Thyroid gland (tissue), 4 donors: ENCODE results near the gene MYEOV. TPM values are rescaled to one million over a fixed set of nuclear protein-coding genes. Genes with fewer than 3 reads are reported as not detected.

Experiments
- DNase-seq, 2 donors: peaks; one replicate each; pipeline ENCODE4 v3.0.0-alpha.2; 2019
- H3K27ac ChIP-seq, 3 donors: fragments of 200-600 bp; sonication (generic); 1 replicate in 2 of 3; 2 replicates in 1 of 3; pipeline ENCODE4 v1.5.1; 2016 to 2019; ENCODE audit warnings: mild to moderate bottlenecking in 1 of 3, moderate library complexity in 1 of 3
- H3K27me3 ChIP-seq: fragments of 200-600 bp; sonication (generic); one replicate; pipeline ENCODE4 v1.5.1; 2019
- H3K36me3 ChIP-seq, 2 donors: fragments of 200-600 bp; sonication (generic); one replicate each; pipeline ENCODE4 v1.5.1; 2016 to 2019
- H3K4me1 ChIP-seq, 2 donors: fragments of 200-600 bp; sonication (generic); one replicate each; pipeline ENCODE4 v1.5.1; 2017 to 2019
- H3K4me3 ChIP-seq, 3 donors: fragments of 200-600 bp; sonication (generic); replicated peaks in 1 of 3; 1 replicate in 2 of 3; 2 replicates in 1 of 3; pipeline ENCODE4 v1.5.1; 2016; ENCODE audit warnings: mild to moderate bottlenecking in 1 of 3
- H3K9me3 ChIP-seq: fragments of 200-600 bp; sonication (generic); one replicate; pipeline ENCODE4 v1.5.1; 2017
- CTCF ChIP-seq, 6 experiments: fragments of 200-600 bp in 3 of 6; fragments of 450-650 bp in 3 of 6; sonication (generic) in 3 of 6; IDR thresholded peaks; one replicate each; pipeline ENCODE4 v1.5.1; 2016 to 2019; ENCODE audit warnings: antibody characterized with exemption in 6 of 6, mild to moderate bottlenecking in 2 of 6, inconsistent platforms in 1 of 6, moderate library complexity in 1 of 6
- POLR2A ChIP-seq, 2 donors: fragments of 450-650 bp; IDR thresholded peaks; one replicate each; pipeline ENCODE4 v1.6.1; 2017; ENCODE audit warnings: antibody characterized with exemption in 2 of 2, mild to moderate bottlenecking in 2 of 2, moderate library complexity in 1 of 2
- WGBS, 2 donors: methylation state at CpG; one replicate each; pipeline ENCODE4 v1.1.5; 2017; 5-methylcytosine and 5-hydroxymethylcytosine counted together
- intact Hi-C: fragments of 100-400 bp; cut with DNase I; formaldehyde crosslinking; loops from one replicate; pipeline ENCODE4 v1.15.1; 2023
- total RNA-seq, 4 donors: library from RNA; depleted of rRNA; stranded (reverse); fragments of >200 nt; gene quantifications; one replicate each; pipeline ENCODE4 v1.2.3, GENCODE V29; 2016

The MYEOV gene
- total RNA-seq, 4 donors from 2014 or later: 0.42 to 2.6 (median 0.68) TPM; not detected in 1

GRCh38 chr11:69285091-69285490 lies 8.9 kb upstream of the MYEOV start:
- no peaks in the 10 kb centered on the region for H3K27me3 ChIP-seq
- no peak for TF ChIP-seq POLR2A (IDR thresholded peaks at IDR 0.05)
- no peak for TF ChIP-seq CTCF (IDR thresholded peaks at IDR 0.05)
- 92 to 97% methylated on average over 11 of the region's 11 CpGs for WGBS, 2 donors
- peaks cover 0 to 6% of the 10 kb centered on the region in 2 donors for H3K4me1 ChIP-seq
- no peak overlapping the region for H3K4me3 ChIP-seq
- no peaks in the 10 kb centered on the region for H3K9me3 ChIP-seq
- no peaks in the 10 kb centered on the region for H3K36me3 ChIP-seq
- intact Hi-C loops: no loop called here
- H3K27ac ChIP-seq: no peak overlapping the region
- DNase-seq: no peak

- TF ChIP-seq POLR2A (IDR thresholded peaks at IDR 0.05): no peak
- no peak for TF ChIP-seq CTCF (IDR thresholded peaks at IDR 0.05)
- intact Hi-C loops: no loop called here
- Histone ChIP-seq H3K36me3 (no peaks in the 10 kb centered on the region), H3K27ac (no peak overlapping the region), H3K4me1 (peaks cover 0 to 6% of the 10 kb centered on the region in 2 donors), H3K27me3 (no peaks in the 10 kb centered on the region), H3K9me3 (no peaks in the 10 kb centered on the region), H3K4me3 (no peak overlapping the region)
- 94 to 96% methylated on average over 6 to 11 of the region's 11 CpGs for WGBS, 2 donors
- no peak for DNase-seq
Observed at GRCh38 chr11:69285766-69286165, 8.2 kb upstream of the MYEOV start.

- Histone ChIP-seq H3K36me3 (no peaks in the 10 kb centered on the region), H3K4me3 (no peak overlapping the region), H3K4me1 (no peaks in the 10 kb centered on the region), H3K27me3 (no peaks in the 10 kb centered on the region), H3K9me3 (no peaks in the 10 kb centered on the region), H3K27ac (no peak overlapping the region)
- intact Hi-C loops: no loop called here
- no peak for TF ChIP-seq POLR2A (IDR thresholded peaks at IDR 0.05)
- no peak for TF ChIP-seq CTCF (IDR thresholded peaks at IDR 0.05)
- DNase-seq: no peak
- WGBS, 2 donors: 57 to 65% methylated on average over 28 to 36 of the region's 38 CpGs
Observed at GRCh38 chr11:69286374-69287371, 7.3 kb upstream of the MYEOV start.

- no peaks in the 10 kb centered on the region for H3K27me3 ChIP-seq
- intact Hi-C loops: no loop called here
- TF ChIP-seq CTCF (IDR thresholded peaks at IDR 0.05) (no peak), POLR2A (IDR thresholded peaks at IDR 0.05) (no peak)
- H3K4me1 ChIP-seq: no peaks in the 10 kb centered on the region
- no peak overlapping the region for H3K27ac ChIP-seq
- H3K36me3 ChIP-seq: no peaks in the 10 kb centered on the region
- DNase-seq: no peak
- no peaks in the 10 kb centered on the region for H3K9me3 ChIP-seq
- 85 to 90% methylated on average over 20 of the region's 20 CpGs for WGBS, 2 donors
- H3K4me3 ChIP-seq: no peak overlapping the region
Observed at GRCh38 chr11:69287968-69288882, 5.7 kb upstream of the MYEOV start.
